Neural progenitor cell (in vitro differentiated cells): ENCODE measurements around the gene PPP1CA.

ENCODE experiments used
- EZH2phosphoT487 ChIP-seq: fragments of 200-600 bp; sonication (generic); IDR thresholded peaks from 2 replicates; pipeline ENCODE4 v1.6.1; 2017; ENCODE audit warnings: antibody characterized with exemption
- TF ChIP-seq, protein P1 (sequence below): fragments of 200-600 bp; sonication (generic); IDR thresholded peaks from 2 replicates; pipeline ENCODE4 v1.5.1; 2017; ENCODE audit warnings: antibody characterized with exemption, mild to moderate bottlenecking

- TF ChIP-seq, protein P1, sequence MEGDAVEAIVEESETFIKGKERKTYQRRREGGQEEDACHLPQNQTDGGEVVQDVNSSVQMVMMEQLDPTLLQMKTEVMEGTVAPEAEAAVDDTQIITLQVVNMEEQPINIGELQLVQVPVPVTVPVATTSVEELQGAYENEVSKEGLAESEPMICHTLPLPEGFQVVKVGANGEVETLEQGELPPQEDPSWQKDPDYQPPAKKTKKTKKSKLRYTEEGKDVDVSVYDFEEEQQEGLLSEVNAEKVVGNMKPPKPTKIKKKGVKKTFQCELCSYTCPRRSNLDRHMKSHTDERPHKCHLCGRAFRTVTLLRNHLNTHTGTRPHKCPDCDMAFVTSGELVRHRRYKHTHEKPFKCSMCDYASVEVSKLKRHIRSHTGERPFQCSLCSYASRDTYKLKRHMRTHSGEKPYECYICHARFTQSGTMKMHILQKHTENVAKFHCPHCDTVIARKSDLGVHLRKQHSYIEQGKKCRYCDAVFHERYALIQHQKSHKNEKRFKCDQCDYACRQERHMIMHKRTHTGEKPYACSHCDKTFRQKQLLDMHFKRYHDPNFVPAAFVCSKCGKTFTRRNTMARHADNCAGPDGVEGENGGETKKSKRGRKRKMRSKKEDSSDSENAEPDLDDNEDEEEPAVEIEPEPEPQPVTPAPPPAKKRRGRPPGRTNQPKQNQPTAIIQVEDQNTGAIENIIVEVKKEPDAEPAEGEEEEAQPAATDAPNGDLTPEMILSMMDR: no peak
- no peak for TF ChIP-seq EZH2phosphoT487
These were observed 38.8 kb upstream of the PPP1CA start for GRCh38 chr11:67440229-67441097.
